Measurements from ENCODE around the gene RAET1L.

- TF ChIP-seq CTCF (IDR thresholded peaks at IDR 0.05; ENCODE audit: low read depth, low read length, missing input control) (no peak), RXRA (IDR thresholded peaks at IDR 0.05) (no peak), SP1 (IDR thresholded peaks at IDR 0.05) (no peak), ATF3 (IDR thresholded peaks at IDR 0.05) (no peak), YY1 (IDR thresholded peaks at IDR 0.05) (no peak), NR2F2 (IDR thresholded peaks at IDR 0.05) (no peak), JUND (IDR thresholded peaks at IDR 0.05) (no peak), EGR1 (IDR thresholded peaks at IDR 0.05; ENCODE audit: low read depth in 2 of 2) (no peak)
Observed at GRCh38 chr6:150002710-150003109, 22.6 kb downstream of the RAET1L start.
